GM10248 (cell line): ENCODE results near the gene PDCD5.

Source experiments
- CTCF ChIA-PET: fragments of 300-600 bp; sonication (Branson Sonifier 250); formaldehyde crosslinking; extraction: SDS; loops from one replicate; lab custom pipeline; 2021; ENCODE audit warnings: antibody characterized with exemption; lab: Yijun Ruan, JAX
- POLR2A ChIA-PET: fragments of 350-650 bp; sonication (Branson Sonifier 250); formaldehyde crosslinking; extraction: SDS; loops from one replicate; lab custom pipeline; 2020; ENCODE audit warnings: antibody characterized with exemption; lab: Yijun Ruan, JAX
- DNase-seq: peaks from one replicate; pipeline ENCODE4 v3.0.0; 2012; ENCODE audit errors: extremely low spot score
- CTCF ChIP-seq: IDR thresholded peaks from 2 replicates; pipeline ENCODE4 v1.5.1; 2012; ENCODE audit warnings: mild to moderate bottlenecking, low read depth; ENCODE audit errors: extremely low read depth, missing control alignments, control extremely low read depth

The PDCD5 gene

GRCh38 chr19:32542477-32543108 lies 38.4 kb upstream of the PDCD5 start:
- no peak for DNase-seq
- no peak for TF ChIP-seq CTCF
- CTCF ChIA-PET: interaction anchor here (1.1 kb wide), 1 partner anchor 44 kb away, joined by 3 read pairs; no protein-coding TSS in a partner anchor
- POLR2A ChIA-PET: no interaction called here

- POLR2A ChIA-PET: interaction anchor here (0.7 kb wide), 1 partner anchor 1439 kb away, joined by 5 read pairs; no protein-coding TSS in a partner anchor
- CTCF ChIA-PET: no interaction called here
- TF ChIP-seq CTCF: no peak
- no peak for DNase-seq
Measured at GRCh38 chr19:32543115-32543900, 37.7 kb upstream of the PDCD5 start.

GRCh38 chr19:32544917-32545316 lies 36.1 kb upstream of the PDCD5 start:
- no peak for TF ChIP-seq CTCF
- DNase-seq: no peak
- CTCF ChIA-PET: no interaction called here
- POLR2A ChIA-PET: no interaction called here

- no peak for TF ChIP-seq CTCF
- ChIA-PET POLR2A (no interaction called here), CTCF (no interaction called here)
- no peak for DNase-seq
Measured at GRCh38 chr19:32550666-32551065, 30.3 kb upstream of the PDCD5 start.

- no peak for DNase-seq
- CTCF ChIA-PET: no interaction called here
- POLR2A ChIA-PET: no interaction called here
- no peak for TF ChIP-seq CTCF
Measured at GRCh38 chr19:32555786-32556185, 25.2 kb upstream of the PDCD5 start.

- ChIA-PET POLR2A (no interaction called here), CTCF (interaction anchor here (1.0 kb wide), 1 partner anchor 40 kb away, joined by 3 read pairs; no protein-coding TSS in a partner anchor)
- no peak for DNase-seq
- no peak for TF ChIP-seq CTCF
Measured at GRCh38 chr19:32558607-32559228, 22.3 kb upstream of the PDCD5 start.
